Lower lobe of right lung (tissue), 2 donors: ENCODE data around the gene SEMA3E. TPM values are rescaled to one million over a fixed set of nuclear protein-coding genes. Genes with fewer than 3 reads are reported as not detected.
"Not testable (repeated sequence)": the region's sequence is repeated elsewhere in the genome, so short reads cannot be mapped to it uniquely, and the experiment has no call there.

Experiments
- ATAC-seq, 2 donors: fragments of 200-7000 bp; cut with Tn5 transposase; one replicate each; pipeline ENCODE4 v1.9.1; 2020 to 2022; ENCODE audit warnings: mild to moderate bottlenecking in 2 of 2, moderate library complexity in 2 of 2
- DNase-seq: peaks from one replicate; pipeline ENCODE4 v3.0.0-alpha.2; 2020
- H3K27ac ChIP-seq: fragments of 200-600 bp; one replicate; pipeline ENCODE4 v1.8.0; 2022
- H3K27me3 ChIP-seq: fragments of 200-600 bp; one replicate; pipeline ENCODE4 v1.8.0; 2022; ENCODE audit warnings: low read depth
- H3K36me3 ChIP-seq: fragments of 200-600 bp; one replicate; pipeline ENCODE4 v1.8.0; 2022; ENCODE audit warnings: mild to moderate bottlenecking
- H3K4me1 ChIP-seq: fragments of 200-600 bp; one replicate; pipeline ENCODE4 v1.8.0; 2022
- H3K4me3 ChIP-seq: fragments of 200-600 bp; one replicate; pipeline ENCODE4 v1.8.0; 2022; ENCODE audit warnings: mild to moderate bottlenecking
- H3K9me3 ChIP-seq: fragments of 200-600 bp; one replicate; pipeline ENCODE4 v1.8.0; 2022
- CTCF ChIP-seq: fragments of 200-600 bp; IDR thresholded peaks from one replicate; pipeline ENCODE4 v1.8.0; 2022; ENCODE audit warnings: antibody characterized with exemption, mild to moderate bottlenecking
- intact Hi-C: fragments of 100-400 bp; cut with DNase I; formaldehyde crosslinking; loops from one replicate; pipeline ENCODE4 v1.11.0; 2022
- total RNA-seq: library from RNA; stranded (reverse); fragmentation: NEBNext Ultra II Directional; extraction: Animal tissue kit (Norgen Biotek cat#: 25700); gene quantifications from one replicate; pipeline ENCODE4 v1.2.1, GENCODE V29; 2021
- donor health status: DM: no; HTN: yes; CAD: no; lungs with severe emphysema.

The SEMA3E gene
- total RNA-seq, 1 donor from 2014 or later, result 8.8 TPM

- intact Hi-C loops, result no loop called here
- ATAC-seq, result peak; percentile 70 to 91
- H3K4me3 ChIP-seq, result no peak overlapping the region
- H3K27me3 ChIP-seq, result no peaks in the 10 kb centered on the region
- no peaks in the 10 kb centered on the region for H3K36me3 ChIP-seq
- H3K27ac ChIP-seq, result no peak overlapping the region
- no peaks in the 10 kb centered on the region for H3K4me1 ChIP-seq
- no peaks in the 10 kb centered on the region for H3K9me3 ChIP-seq
- DNase-seq, result peak; percentile 59
- no peak for TF ChIP-seq CTCF
Measured at GRCh38 chr7:83468251-83468739, 180.6 kb downstream of the SEMA3E start.

- Histone ChIP-seq H3K4me1 (no peaks in the 10 kb centered on the region), H3K27ac (no peak overlapping the region), H3K4me3 (no peak overlapping the region), H3K36me3 (no peaks in the 10 kb centered on the region), H3K27me3 (no peaks in the 10 kb centered on the region), H3K9me3 (no peaks in the 10 kb centered on the region)
- DNase-seq (no peak), ATAC-seq (no peak)
- intact Hi-C loops, result no loop called here
- no peak for TF ChIP-seq CTCF
Measured at GRCh38 chr7:83467493-83467892, 181.4 kb downstream of the SEMA3E start.

GRCh38 chr7:83466956-83467355 is 182.0 kb downstream of the SEMA3E start:
- no peak for ATAC-seq
- Histone ChIP-seq H3K9me3 (no peaks in the 10 kb centered on the region), H3K4me1 (no peaks in the 10 kb centered on the region), H3K36me3 (no peaks in the 10 kb centered on the region), H3K4me3 (no peak overlapping the region), H3K27me3 (no peaks in the 10 kb centered on the region), H3K27ac (no peak overlapping the region)
- no peak for TF ChIP-seq CTCF
- intact Hi-C loops, result no loop called here
- no peak for DNase-seq

- H3K36me3 ChIP-seq, result no peaks in the 10 kb centered on the region
- no peak overlapping the region for H3K27ac ChIP-seq
- DNase-seq (no peak), ATAC-seq (no peak)
- intact Hi-C loops, result no loop called here
- no peaks in the 10 kb centered on the region for H3K4me1 ChIP-seq
- no peaks in the 10 kb centered on the region for H3K9me3 ChIP-seq
- no peaks in the 10 kb centered on the region for H3K27me3 ChIP-seq
- H3K4me3 ChIP-seq, result no peak overlapping the region
- no peak for TF ChIP-seq CTCF
Measured at GRCh38 chr7:83466187-83466923, 182.6 kb downstream of the SEMA3E start.

GRCh38 chr7:83465643-83466042 is 183.3 kb downstream of the SEMA3E start:
- Histone ChIP-seq H3K27ac (no peak overlapping the region), H3K27me3 (no peaks in the 10 kb centered on the region), H3K4me1 (no peaks in the 10 kb centered on the region), H3K9me3 (no peaks in the 10 kb centered on the region), H3K4me3 (no peak overlapping the region), H3K36me3 (no peaks in the 10 kb centered on the region)
- no peak for TF ChIP-seq CTCF
- ATAC-seq (no peak), DNase-seq (no peak)
- intact Hi-C loops, result no loop called here

- DNase-seq, intact Hi-C loops, H3K27ac ChIP-seq, H3K27me3 ChIP-seq, H3K36me3 ChIP-seq, H3K4me1 ChIP-seq, ATAC-seq, H3K4me3 ChIP-seq, H3K9me3 ChIP-seq: not testable (repeated sequence)
Measured at GRCh38 chr7:83461820-83462219, 187.1 kb downstream of the SEMA3E start.

GRCh38 chr7:83459930-83460653 is 188.8 kb downstream of the SEMA3E start:
- intact Hi-C loops, H3K27ac ChIP-seq, H3K4me1 ChIP-seq, ATAC-seq, DNase-seq, H3K4me3 ChIP-seq, H3K36me3 ChIP-seq, H3K9me3 ChIP-seq, H3K27me3 ChIP-seq: not testable (repeated sequence)

GRCh38 chr7:83459101-83459929 is 189.6 kb downstream of the SEMA3E start:
- H3K27ac ChIP-seq, H3K9me3 ChIP-seq, intact Hi-C loops, H3K4me1 ChIP-seq, ATAC-seq, H3K27me3 ChIP-seq, DNase-seq, H3K4me3 ChIP-seq, H3K36me3 ChIP-seq: not testable (repeated sequence)
